ENCODE results near the gene VPS37C. TPM values are rescaled to one million over a fixed set of nuclear protein-coding genes. Genes with fewer than 3 reads are reported as not detected.

The VPS37C gene
- total RNA-seq, 1 experiment from 2014 or later: 24.0 TPM

GRCh38 chr11:61164606-61165424, 3.6 kb upstream of the VPS37C start:
- DNase-seq (ENCODE audit: low read depth, low spot score) (no peak), ATAC-seq (no peak)
- intact Hi-C loops (cut with micrococcal nuclease; ENCODE audit: unreplicated experiment): no loop called here
- peaks cover 14% of the 10 kb centered on the region for H3K4me1 ChIP-seq (ENCODE audit: control insufficient read depth, insufficient read depth, low read length)
- H3K36me3 ChIP-seq (ENCODE audit: control insufficient read depth, insufficient read depth, low read length): no peaks in the 10 kb centered on the region; the same call in 1 of the 2 replicates
- in situ Hi-C loops (cut with HindIII; ENCODE audit: low pct_unique_long_range_greater_than_20kb, low sequenced_read_pairs): no loop called here
- BruUV-seq (replicated peaks): TSS peak; percentile 33
- ChIA-PET POLR2A (no interaction called here), CTCF (no interaction called here)
- no peaks in the 10 kb centered on the region for H3K27me3 ChIP-seq (ENCODE audit: control insufficient read depth, insufficient read depth, low read length)
- no peaks in the 10 kb centered on the region for H3K9me3 ChIP-seq (ENCODE audit: control insufficient read depth, insufficient read depth, low read depth, low read length)
- no peak for TF ChIP-seq SIN3A (IDR thresholded peaks at IDR 0.05; ENCODE audit: borderline replicate concordance, insufficient read depth, low read depth, low read length)
- TF ChIP-seq TCF7L2 (IDR thresholded peaks at IDR 0.05; ENCODE audit: low read depth, low read length): no peak
- no peak for TF ChIP-seq CTCF (IDR thresholded peaks at IDR 0.05)
- H3K27ac ChIP-seq (ENCODE audit: low read length): no peak overlapping the region
- no peak overlapping the region for H3K4me3 ChIP-seq (ENCODE audit: low read depth in 2 of 2, low read length in 2 of 2)

- ChIA-PET CTCF (no interaction called here), POLR2A (no interaction called here)
These were observed 2.7 kb upstream of the VPS37C start for GRCh38 chr11:61163714-61164605.

More at GRCh38 chr11:61163714-61164605, 2.7 kb upstream of the VPS37C start:
- intact Hi-C loops (cut with micrococcal nuclease; ENCODE audit: unreplicated experiment): no loop called here
- ATAC-seq (no peak), DNase-seq (ENCODE audit: low read depth, low spot score) (no peak)
- no TSS peak for BruUV-seq (replicated peaks)
- TF ChIP-seq TCF7L2 (IDR thresholded peaks at IDR 0.05; ENCODE audit: low read depth, low read length) (no peak), SIN3A (IDR thresholded peaks at IDR 0.05; ENCODE audit: borderline replicate concordance, insufficient read depth, low read depth, low read length) (no peak), REST (IDR thresholded peaks at IDR 0.05; ENCODE audit: insufficient read depth in 1 of 2, low read depth in 2 of 2, low read length in 1 of 2) (no peak), CTCF (IDR thresholded peaks at IDR 0.05) (no peak), POLR2AphosphoS5 (IDR thresholded peaks at IDR 0.05; ENCODE audit: low read depth, low read length) (no peak)
- H3K27ac ChIP-seq (ENCODE audit: low read length): no peak overlapping the region
- no peaks in the 10 kb centered on the region for H3K9me3 ChIP-seq (ENCODE audit: control insufficient read depth, insufficient read depth, low read depth, low read length)
- no peaks in the 10 kb centered on the region; the same call in 1 of the 2 replicates for H3K36me3 ChIP-seq (ENCODE audit: control insufficient read depth, insufficient read depth, low read length)
- peaks cover 21% of the 10 kb centered on the region for H3K4me1 ChIP-seq (ENCODE audit: control insufficient read depth, insufficient read depth, low read length)
- in situ Hi-C loops (cut with HindIII; ENCODE audit: low pct_unique_long_range_greater_than_20kb, low sequenced_read_pairs): no loop called here
- H3K4me3 ChIP-seq (ENCODE audit: low read depth in 2 of 2, low read length in 2 of 2): no peak overlapping the region
- H3K27me3 ChIP-seq (ENCODE audit: control insufficient read depth, insufficient read depth, low read length): no peaks in the 10 kb centered on the region
